HCT116 (cell line): Measurements from ENCODE around the gene NAA16. TPM values are rescaled to one million over a fixed set of nuclear protein-coding genes. Genes with fewer than 3 reads are reported as not detected.

Source experiments
- ATAC-seq: fragments of 200-7000 bp; cut with Tn5 transposase; 2 replicates; pipeline ENCODE4 v1.9.1; 2020; ENCODE audit warnings: mild to moderate bottlenecking, moderate library complexity
- BruUV-seq: library from RNA; stranded (reverse); fragments of 400-500 nt; replicated peaks from 2 replicates; lab custom pipeline; 2021; lab: Mats Ljungman, UMichigan
- CTCF ChIA-PET: fragments of 300-600 bp; sonication (Branson Sonifier 250); formaldehyde crosslinking; loops from one replicate; lab custom pipeline; 2021; ENCODE audit warnings: antibody characterized with exemption; lab: Charles Lee
- POLR2A ChIA-PET: fragments of 300-600, 350-600 bp; sonication (Branson Sonifier 250); formaldehyde crosslinking; loops from one replicate; lab custom pipeline; 2021; ENCODE audit warnings: antibody characterized with exemption; lab: Charles Lee
- RAD21 ChIA-PET, 2 experiments: fragments of 300-600 bp; sonication (Branson Sonifier 250); formaldehyde crosslinking; loops; one replicate each; lab custom pipeline; 2023; ENCODE audit warnings: low total read pairs in 2 of 2; ENCODE audit not compliant: uncharacterized antibody in 2 of 2, unreplicated experiment in 2 of 2, low non-redundant PET in 1 of 2; lab: Charles Lee
- DNase-seq: peaks from one replicate; pipeline ENCODE4 v3.0.0-alpha.2; 2010; ENCODE audit warnings: low read depth, low spot score
- H2AFZ ChIP-seq: fragments of 200-600 bp; shearing (Covaris generic), sonication (generic); 2 replicates; pipeline ENCODE4 v1.6.1; 2017; ENCODE audit warnings: low read depth, mixed run types, mixed read lengths, antibody characterized with exemption, low read length; ENCODE audit not compliant: poor library complexity, severe bottlenecking
- H3K27ac ChIP-seq: 2 replicates; pipeline ENCODE4 v1.5.1; 2012; ENCODE audit warnings: low read depth, low read length
- H3K27me3 ChIP-seq: fragments of 200-600 bp; sonication (generic); 2 replicates; pipeline ENCODE4 v1.6.1; 2016; ENCODE audit warnings: mixed run types, low read length, mixed read lengths; ENCODE audit not compliant: insufficient read depth
- H3K36me3 ChIP-seq, 2 experiments: fragments of 200-500 bp in 1 of 2; fragments of 200-600 bp in 1 of 2; sonication (Bioruptor generic) in 1 of 2; sonication (generic) in 1 of 2; 2 replicates each; pipeline versions ENCODE4 v1.5.1 to v1.6.1; 2014 to 2016; ENCODE audit warnings: low read length in 2 of 2, inconsistent platforms in 1 of 2, mixed read lengths in 1 of 2, mixed run types in 1 of 2; ENCODE audit not compliant: insufficient read depth in 2 of 2, control insufficient read depth in 1 of 2
- H3K4me1 ChIP-seq, 2 experiments: fragments of 200-600 bp in 1 of 2; sonication (generic) in 1 of 2; 2 replicates each; pipeline versions ENCODE4 v1.5.1 to v1.6.1; 2012 to 2017; ENCODE audit warnings: low read length in 2 of 2, inconsistent platforms in 1 of 2, mild to moderate bottlenecking in 1 of 2, mixed read lengths in 1 of 2, mixed run types in 1 of 2, moderate library complexity in 1 of 2; ENCODE audit not compliant: insufficient read depth in 2 of 2, control insufficient read depth in 1 of 2
- H3K4me2 ChIP-seq: fragments of 200-600 bp; sonication (generic); 2 replicates; pipeline ENCODE4 v1.6.1; 2017; ENCODE audit warnings: mixed run types, low read length, mixed read lengths
- H3K4me3 ChIP-seq, 2 experiments: fragments of 200-600 bp in 1 of 2; sonication (generic) in 1 of 2; replicated peaks in 1 of 2; 2 replicates each; pipeline ENCODE4 v1.5.1; 2011 to 2016; ENCODE audit warnings: low read length in 2 of 2, control low read depth in 1 of 2, low read depth in 1 of 2, mild to moderate bottlenecking in 1 of 2, mixed read lengths in 1 of 2, mixed run types in 1 of 2
- H3K79me2 ChIP-seq: fragments of 200-600 bp; sonication (generic); 2 replicates; pipeline ENCODE4 v1.6.1; 2017; ENCODE audit warnings: mild to moderate bottlenecking, mixed run types, low read length, moderate library complexity, mixed read lengths; ENCODE audit not compliant: insufficient read depth
- H3K9ac ChIP-seq: fragments of 200-600 bp; sonication (generic); 2 replicates; pipeline ENCODE4 v1.6.1; 2016; ENCODE audit warnings: low read length, mixed read lengths
- H3K9me2 ChIP-seq: fragments of 200-600 bp; sonication (generic), shearing (Covaris generic); 2 replicates; pipeline ENCODE4 v1.6.1; 2017; ENCODE audit warnings: mixed run types, mild to moderate bottlenecking, moderate library complexity; ENCODE audit not compliant: insufficient read depth
- H3K9me3 ChIP-seq, 2 experiments: fragments of 200-500 bp in 1 of 2; fragments of 200-600 bp in 1 of 2; sonication (Bioruptor generic) in 1 of 2; sonication (generic) in 1 of 2; 2 replicates each; pipeline ENCODE4 v1.6.1; 2014 to 2017; ENCODE audit warnings: low read length in 2 of 2, mixed read lengths in 2 of 2, inconsistent platforms in 1 of 2, low read depth in 1 of 2, mild to moderate bottlenecking in 1 of 2, mixed run types in 1 of 2, moderate library complexity in 1 of 2; ENCODE audit not compliant: control insufficient read depth in 1 of 2, insufficient read depth in 1 of 2
- H4K20me1 ChIP-seq: fragments of 200-600 bp; sonication (generic), shearing (Covaris generic); 2 replicates; pipeline ENCODE4 v1.6.1; 2017; ENCODE audit warnings: mixed run types, mild to moderate bottlenecking, moderate library complexity; ENCODE audit not compliant: insufficient read depth
- EZH2 ChIP-seq: fragments of 200-600 bp; sonication (generic); IDR thresholded peaks from 2 replicates; pipeline ENCODE4 v1.6.1; 2017; ENCODE audit warnings: antibody characterized with exemption, mixed run types
- EZH2phosphoT487 ChIP-seq: fragments of 200-600 bp; IDR thresholded peaks from 2 replicates; pipeline ENCODE4 v1.6.1; 2018; ENCODE audit warnings: antibody characterized with exemption, borderline replicate concordance
- POLR2A ChIP-seq: IDR thresholded peaks from 2 replicates; pipeline ENCODE4 v1.7.0; 2011; ENCODE audit warnings: borderline replicate concordance; ENCODE audit not compliant: insufficient read depth, insufficient read length; ENCODE audit errors: extremely low read depth
- POLR2AphosphoS5 ChIP-seq: IDR thresholded peaks from 2 replicates; pipeline ENCODE4 v1.6.1; 2011; ENCODE audit warnings: mild to moderate bottlenecking, low read depth, low read length, moderate library complexity
- RAD21 ChIP-seq: IDR thresholded peaks from 2 replicates; pipeline ENCODE4 v1.6.1; 2012; ENCODE audit warnings: low read depth, mild to moderate bottlenecking
- SIN3A ChIP-seq: IDR thresholded peaks from 2 replicates; pipeline ENCODE4 v1.6.1; 2012; ENCODE audit warnings: low read depth
- SRF ChIP-seq: IDR thresholded peaks from 2 replicates; pipeline ENCODE4 v1.6.1; 2012; ENCODE audit warnings: low read depth
- YY1 ChIP-seq: IDR thresholded peaks from 2 replicates; pipeline ENCODE4 v1.6.1; 2011; ENCODE audit warnings: low read length, low read depth, moderate library complexity, mild to moderate bottlenecking; ENCODE audit not compliant: insufficient replicate concordance; ENCODE audit errors: extremely low read depth
- ZFX ChIP-seq: fragments of 450-650 bp; IDR thresholded peaks from 2 replicates; pipeline ENCODE4 v1.6.1; 2017
- ZNF274 ChIP-seq: fragments of 200-500 bp; sonication (Bioruptor generic); IDR thresholded peaks from 2 replicates; pipeline ENCODE4 v1.6.1; 2014; ENCODE audit warnings: mild to moderate bottlenecking, low read depth, low read length, inconsistent platforms
- intact Hi-C: fragments of 100-400 bp; cut with micrococcal nuclease; formaldehyde crosslinking; loops from 2 replicates; pipeline ENCODE4 v1.10.0; 2022
- total RNA-seq: library from RNA; stranded (reverse); gene quantifications from one replicate; pipeline ENCODE4 v1.2.1, GENCODE V29; 2021; ENCODE audit not compliant: unreplicated experiment
- TF ChIP-seq, protein P1 (sequence below): IDR thresholded peaks from 2 replicates; pipeline ENCODE4 v1.6.1; 2012; ENCODE audit warnings: low read depth
- TF ChIP-seq, protein P2 (sequence below): IDR thresholded peaks from 2 replicates; pipeline ENCODE4 v1.6.1; 2012
- TF ChIP-seq, protein P3 (sequence below): IDR thresholded peaks from 2 replicates; pipeline ENCODE4 v1.6.1; 2011; ENCODE audit warnings: mild to moderate bottlenecking, low read length, moderate library complexity; ENCODE audit not compliant: insufficient replicate concordance; ENCODE audit errors: extremely low read depth
- TF ChIP-seq, protein P4 (sequence below), 3 experiments: fragments of 200-600 bp in 1 of 3; sonication (generic) in 1 of 3; IDR thresholded peaks in 2 of 3; conservative IDR thresholded peaks in 1 of 3; 2 replicates each; pipeline ENCODE4 v1.5.1; 2012 to 2017; ENCODE audit warnings: low read depth in 2 of 3, low read length in 2 of 3, antibody characterized with exemption in 1 of 3, borderline replicate concordance in 1 of 3, control low read depth in 1 of 3, mild to moderate bottlenecking in 1 of 3, mixed read lengths in 1 of 3, mixed run types in 1 of 3, moderate library complexity in 1 of 3; ENCODE audit not compliant: insufficient read depth in 1 of 3

The NAA16 gene
- total RNA-seq, 1 experiment from 2014 or later = 19.1 TPM

DNA sequence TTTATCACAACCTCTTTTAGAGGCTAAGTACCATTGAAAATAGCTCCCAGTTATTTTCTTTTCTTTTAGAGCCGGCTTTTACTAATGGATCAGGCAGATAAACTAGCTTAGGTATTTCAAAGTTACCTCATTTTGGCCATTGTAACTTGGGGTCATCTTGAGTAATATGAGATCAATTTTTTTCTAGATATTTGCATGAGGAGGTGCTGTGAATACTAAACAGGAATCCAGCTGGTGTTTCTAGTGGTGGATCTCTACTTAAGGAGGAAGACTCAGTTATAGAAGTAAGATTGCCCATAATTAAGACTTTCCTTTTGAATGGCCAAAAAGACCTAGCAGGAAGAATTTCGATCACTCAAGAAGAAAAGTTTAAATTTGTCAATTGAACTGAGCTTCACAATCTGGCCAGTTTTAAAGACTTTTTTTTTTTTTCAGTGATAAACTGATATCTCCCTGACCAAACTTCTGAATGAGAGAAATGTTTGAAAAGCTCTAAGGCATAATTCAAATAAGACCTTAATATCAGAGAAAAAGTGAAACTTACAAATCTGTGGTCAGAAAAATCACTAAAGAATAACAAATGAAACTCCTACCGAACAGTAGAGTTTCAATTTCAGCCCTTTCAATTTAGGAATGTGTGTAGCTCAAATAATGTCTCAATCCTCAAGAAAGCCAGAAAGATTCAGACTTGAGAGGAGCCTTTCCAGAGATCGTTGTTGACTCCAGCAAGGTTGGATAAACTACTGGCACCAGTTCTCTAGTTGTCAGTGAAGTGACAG lies 11.6 kb upstream of the NAA16 start:
- intact Hi-C loops = no loop called here
- POLR2A ChIA-PET = interaction anchor here (1.7 kb wide), 1 partner anchor 239 kb away, joined by 3 read pairs; no protein-coding TSS in a partner anchor
- no peaks in the 10 kb centered on the region for H3K9me2 ChIP-seq
- no peak overlapping the region for H3K4me2 ChIP-seq
- no peaks in the 10 kb centered on the region for H4K20me1 ChIP-seq
- no peak overlapping the region for H3K9ac ChIP-seq
- no peak overlapping the region for H2AFZ ChIP-seq
- DNase-seq (no peak), ATAC-seq (no peak)
- no peaks in the 10 kb centered on the region for H3K79me2 ChIP-seq
- no peaks in the 10 kb centered on the region for H3K4me1 ChIP-seq
- H3K27ac ChIP-seq = no peak overlapping the region
- no peaks in the 10 kb centered on the region for H3K36me3 ChIP-seq
- H3K4me3 ChIP-seq = no peak overlapping the region
- TF ChIP-seq POLR2AphosphoS5 (no peak), ZFX (no peak), SIN3A (no peak), POLR2A (no peak), YY1 (no peak), ZNF274 (no peak), RAD21 (no peak), SRF (no peak), EZH2phosphoT487 (no peak), EZH2 (no peak)
- TF ChIP-seq, protein P1, sequence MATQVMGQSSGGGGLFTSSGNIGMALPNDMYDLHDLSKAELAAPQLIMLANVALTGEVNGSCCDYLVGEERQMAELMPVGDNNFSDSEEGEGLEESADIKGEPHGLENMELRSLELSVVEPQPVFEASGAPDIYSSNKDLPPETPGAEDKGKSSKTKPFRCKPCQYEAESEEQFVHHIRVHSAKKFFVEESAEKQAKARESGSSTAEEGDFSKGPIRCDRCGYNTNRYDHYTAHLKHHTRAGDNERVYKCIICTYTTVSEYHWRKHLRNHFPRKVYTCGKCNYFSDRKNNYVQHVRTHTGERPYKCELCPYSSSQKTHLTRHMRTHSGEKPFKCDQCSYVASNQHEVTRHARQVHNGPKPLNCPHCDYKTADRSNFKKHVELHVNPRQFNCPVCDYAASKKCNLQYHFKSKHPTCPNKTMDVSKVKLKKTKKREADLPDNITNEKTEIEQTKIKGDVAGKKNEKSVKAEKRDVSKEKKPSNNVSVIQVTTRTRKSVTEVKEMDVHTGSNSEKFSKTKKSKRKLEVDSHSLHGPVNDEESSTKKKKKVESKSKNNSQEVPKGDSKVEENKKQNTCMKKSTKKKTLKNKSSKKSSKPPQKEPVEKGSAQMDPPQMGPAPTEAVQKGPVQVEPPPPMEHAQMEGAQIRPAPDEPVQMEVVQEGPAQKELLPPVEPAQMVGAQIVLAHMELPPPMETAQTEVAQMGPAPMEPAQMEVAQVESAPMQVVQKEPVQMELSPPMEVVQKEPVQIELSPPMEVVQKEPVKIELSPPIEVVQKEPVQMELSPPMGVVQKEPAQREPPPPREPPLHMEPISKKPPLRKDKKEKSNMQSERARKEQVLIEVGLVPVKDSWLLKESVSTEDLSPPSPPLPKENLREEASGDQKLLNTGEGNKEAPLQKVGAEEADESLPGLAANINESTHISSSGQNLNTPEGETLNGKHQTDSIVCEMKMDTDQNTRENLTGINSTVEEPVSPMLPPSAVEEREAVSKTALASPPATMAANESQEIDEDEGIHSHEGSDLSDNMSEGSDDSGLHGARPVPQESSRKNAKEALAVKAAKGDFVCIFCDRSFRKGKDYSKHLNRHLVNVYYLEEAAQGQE = no peak
- TF ChIP-seq, protein P2, sequence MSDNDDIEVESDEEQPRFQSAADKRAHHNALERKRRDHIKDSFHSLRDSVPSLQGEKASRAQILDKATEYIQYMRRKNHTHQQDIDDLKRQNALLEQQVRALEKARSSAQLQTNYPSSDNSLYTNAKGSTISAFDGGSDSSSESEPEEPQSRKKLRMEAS = no peak
- TF ChIP-seq, protein P3, sequence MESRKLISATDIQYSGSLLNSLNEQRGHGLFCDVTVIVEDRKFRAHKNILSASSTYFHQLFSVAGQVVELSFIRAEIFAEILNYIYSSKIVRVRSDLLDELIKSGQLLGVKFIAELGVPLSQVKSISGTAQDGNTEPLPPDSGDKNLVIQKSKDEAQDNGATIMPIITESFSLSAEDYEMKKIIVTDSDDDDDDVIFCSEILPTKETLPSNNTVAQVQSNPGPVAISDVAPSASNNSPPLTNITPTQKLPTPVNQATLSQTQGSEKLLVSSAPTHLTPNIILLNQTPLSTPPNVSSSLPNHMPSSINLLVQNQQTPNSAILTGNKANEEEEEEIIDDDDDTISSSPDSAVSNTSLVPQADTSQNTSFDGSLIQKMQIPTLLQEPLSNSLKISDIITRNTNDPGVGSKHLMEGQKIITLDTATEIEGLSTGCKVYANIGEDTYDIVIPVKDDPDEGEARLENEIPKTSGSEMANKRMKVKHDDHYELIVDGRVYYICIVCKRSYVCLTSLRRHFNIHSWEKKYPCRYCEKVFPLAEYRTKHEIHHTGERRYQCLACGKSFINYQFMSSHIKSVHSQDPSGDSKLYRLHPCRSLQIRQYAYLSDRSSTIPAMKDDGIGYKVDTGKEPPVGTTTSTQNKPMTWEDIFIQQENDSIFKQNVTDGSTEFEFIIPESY = no peak
- TF ChIP-seq, protein P4, sequence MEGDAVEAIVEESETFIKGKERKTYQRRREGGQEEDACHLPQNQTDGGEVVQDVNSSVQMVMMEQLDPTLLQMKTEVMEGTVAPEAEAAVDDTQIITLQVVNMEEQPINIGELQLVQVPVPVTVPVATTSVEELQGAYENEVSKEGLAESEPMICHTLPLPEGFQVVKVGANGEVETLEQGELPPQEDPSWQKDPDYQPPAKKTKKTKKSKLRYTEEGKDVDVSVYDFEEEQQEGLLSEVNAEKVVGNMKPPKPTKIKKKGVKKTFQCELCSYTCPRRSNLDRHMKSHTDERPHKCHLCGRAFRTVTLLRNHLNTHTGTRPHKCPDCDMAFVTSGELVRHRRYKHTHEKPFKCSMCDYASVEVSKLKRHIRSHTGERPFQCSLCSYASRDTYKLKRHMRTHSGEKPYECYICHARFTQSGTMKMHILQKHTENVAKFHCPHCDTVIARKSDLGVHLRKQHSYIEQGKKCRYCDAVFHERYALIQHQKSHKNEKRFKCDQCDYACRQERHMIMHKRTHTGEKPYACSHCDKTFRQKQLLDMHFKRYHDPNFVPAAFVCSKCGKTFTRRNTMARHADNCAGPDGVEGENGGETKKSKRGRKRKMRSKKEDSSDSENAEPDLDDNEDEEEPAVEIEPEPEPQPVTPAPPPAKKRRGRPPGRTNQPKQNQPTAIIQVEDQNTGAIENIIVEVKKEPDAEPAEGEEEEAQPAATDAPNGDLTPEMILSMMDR (IDR thresholded peaks at IDR 0.05 in 2 of 3, conservative IDR thresholded peaks at IDR 0.05 in 1 of 3; ENCODE audit: borderline replicate concordance in 1 of 3, insufficient read depth in 1 of 3, low read depth in 2 of 3, low read length in 2 of 3) = no peak
- CTCF ChIA-PET = no interaction called here
- H3K27me3 ChIP-seq = no peaks in the 10 kb centered on the region
- RAD21 ChIA-PET = no interaction called here
- no peaks in the 10 kb centered on the region for H3K9me3 ChIP-seq
- BruUV-seq = no TSS peak
